Measurements from ENCODE around the gene CCDC174.

The CCDC174 gene

DNA sequence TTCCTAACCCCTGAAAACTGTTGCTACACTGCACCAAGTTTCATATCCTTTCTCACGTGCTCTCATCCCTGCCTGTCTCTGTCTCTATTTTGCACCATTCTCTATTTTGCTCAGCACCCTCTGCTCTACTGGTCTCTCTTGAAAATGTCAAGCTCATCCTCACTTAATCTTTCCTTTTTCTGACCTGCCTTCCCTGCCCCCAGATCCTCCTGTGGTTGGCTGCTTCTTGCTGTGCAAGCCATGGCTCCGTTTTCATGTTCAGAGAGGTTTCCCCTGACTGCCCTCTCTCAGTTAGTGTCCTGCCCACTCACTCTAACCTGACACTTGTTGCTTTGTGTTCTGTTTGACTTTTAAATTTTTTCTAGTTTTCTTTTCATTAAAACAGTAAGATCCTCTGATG is 6.0 kb downstream of the CCDC174 start:
- DNase-seq, result no peak

DNA sequence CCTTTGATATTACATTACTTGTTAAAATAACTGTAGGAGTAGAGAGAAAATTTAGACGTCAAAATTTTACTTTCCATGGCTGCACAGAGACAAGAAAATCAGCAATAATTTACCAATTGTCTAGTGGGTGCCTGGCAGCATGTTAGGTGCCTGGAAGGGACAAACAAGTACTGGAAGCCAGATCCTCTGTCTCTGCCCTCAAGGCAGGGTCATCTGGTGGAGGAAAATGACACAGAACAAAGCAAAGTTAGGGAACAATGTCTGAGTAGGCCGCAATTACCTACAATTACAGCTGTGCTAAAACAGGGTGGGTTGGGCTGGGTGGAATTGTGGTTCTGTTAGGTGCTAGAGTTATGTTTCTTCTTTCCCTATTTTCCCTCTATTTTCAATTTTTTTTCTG is 7.4 kb downstream of the CCDC174 start:
- DNase-seq, result no peak

DNA sequence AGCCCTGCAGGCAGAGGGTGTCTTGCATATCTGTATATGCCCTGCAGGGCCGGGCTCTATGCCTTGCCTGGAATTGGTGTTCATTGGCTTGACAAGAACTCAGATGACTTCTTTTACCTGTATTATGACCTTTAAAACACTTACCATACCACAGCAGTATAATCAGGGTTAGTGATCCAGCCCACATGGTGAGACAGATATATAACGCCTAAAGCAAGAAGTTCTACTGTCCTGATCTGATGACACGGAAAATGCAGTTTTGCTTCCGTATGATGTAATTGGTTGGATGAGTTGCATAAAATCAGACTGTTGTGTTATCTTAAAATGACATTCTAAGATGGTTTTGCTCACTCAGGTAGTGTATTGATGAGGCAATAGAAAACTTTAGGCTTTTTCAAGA is 9.4 kb downstream of the CCDC174 start:
- DNase-seq, result no peak

DNA sequence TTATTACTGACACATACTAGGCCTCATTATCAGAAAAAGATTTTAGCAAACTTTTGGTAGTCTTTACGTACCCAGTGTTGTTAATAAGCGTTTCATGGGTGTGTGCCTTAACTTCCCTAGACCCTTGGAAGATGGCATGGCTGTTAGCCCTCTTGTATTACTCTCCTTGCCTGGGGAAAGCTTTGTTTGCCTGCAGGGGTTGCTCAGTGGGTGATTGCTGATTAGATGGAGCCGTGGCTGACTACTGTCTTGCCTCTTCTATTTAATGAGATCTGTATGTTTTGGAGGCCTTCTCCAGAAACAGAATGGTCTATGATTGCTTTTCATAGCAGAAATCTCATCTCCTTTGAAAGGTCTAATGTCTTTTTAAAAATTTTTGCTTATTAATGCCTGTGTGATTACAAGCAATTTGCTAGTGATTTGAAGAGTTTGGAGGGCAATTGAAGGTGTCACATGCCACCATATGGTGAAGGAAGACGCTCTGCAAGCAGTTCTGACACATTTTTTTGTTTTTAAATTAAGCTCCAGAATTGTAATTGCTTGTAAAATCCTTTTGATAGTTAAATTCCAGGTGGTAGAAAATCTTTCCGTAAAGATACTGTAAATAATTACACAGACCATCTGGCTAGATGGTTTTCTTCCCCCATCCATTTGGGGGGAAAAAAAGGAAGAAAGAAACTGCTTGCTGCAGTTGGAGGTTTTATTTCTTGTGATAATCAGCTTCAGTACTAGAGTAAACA is 12.0 kb downstream of the CCDC174 start:
- no peak for DNase-seq

DNA sequence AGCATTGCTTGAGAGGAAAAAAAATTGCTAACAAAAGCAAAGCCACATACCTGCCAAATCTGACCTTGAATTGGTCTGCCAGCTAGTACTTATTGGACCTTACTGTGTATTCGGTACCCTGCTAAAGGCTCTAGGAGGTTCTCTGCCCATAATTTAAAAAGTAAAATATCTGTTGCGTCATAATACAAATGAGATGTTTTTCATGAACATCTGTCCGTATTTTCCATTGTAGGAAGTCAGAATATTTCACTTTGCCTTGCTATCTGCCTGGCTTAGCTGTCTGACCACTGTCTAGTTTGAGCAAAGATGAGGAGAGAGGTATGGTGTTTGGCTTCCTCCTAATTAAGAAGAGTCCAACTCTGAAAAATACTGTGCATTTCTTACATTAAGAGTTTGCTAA is 12.6 kb downstream of the CCDC174 start:
- DNase-seq, result no peak

DNA sequence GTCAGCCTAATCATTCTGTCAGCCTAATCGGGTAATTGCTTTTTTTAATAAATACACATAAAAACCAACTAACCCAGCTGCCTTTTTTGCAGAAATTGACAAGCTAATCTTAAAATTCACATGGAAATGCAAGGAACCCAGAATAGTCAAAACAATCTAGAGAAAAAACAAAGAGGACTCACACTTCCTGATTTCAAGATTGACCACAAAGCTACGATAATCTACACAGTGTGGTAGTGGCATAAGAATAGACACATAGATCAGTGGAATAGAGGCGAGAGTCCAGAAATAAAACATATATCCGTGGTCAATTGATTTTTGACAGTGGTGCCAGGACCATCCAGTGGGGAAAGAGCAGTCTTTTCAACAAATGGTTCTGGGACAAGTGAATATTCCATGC is 21.0 kb downstream of the CCDC174 start:
- DNase-seq, result no peak

DNA sequence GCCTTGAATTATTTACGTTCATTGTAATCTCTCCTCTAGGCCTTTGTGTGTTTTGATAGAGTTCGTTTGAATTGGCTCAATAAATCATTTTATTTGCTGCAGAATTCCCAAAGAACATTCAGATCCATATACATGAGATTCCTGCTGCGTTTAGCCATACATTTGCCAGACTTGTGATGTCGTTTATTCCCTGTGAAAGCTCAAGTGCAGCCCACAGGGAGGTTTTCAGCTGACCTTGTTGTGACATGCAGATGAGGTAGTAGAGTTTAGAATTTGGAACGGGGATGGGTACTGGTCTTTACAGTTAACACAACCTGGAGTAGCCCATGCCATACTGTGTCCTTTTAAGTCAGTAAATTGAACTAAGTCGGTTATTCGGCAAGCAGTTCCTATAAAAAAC is 23.3 kb downstream of the CCDC174 start, which contains the start of gene C3orf20:
Gene C3orf20 (plus strand): TSS at position 301 of the 400 bp plus-strand sequence. CDS start 7,573 bp downstream, outside the sequence.
- DNase-seq, result no peak

DNA sequence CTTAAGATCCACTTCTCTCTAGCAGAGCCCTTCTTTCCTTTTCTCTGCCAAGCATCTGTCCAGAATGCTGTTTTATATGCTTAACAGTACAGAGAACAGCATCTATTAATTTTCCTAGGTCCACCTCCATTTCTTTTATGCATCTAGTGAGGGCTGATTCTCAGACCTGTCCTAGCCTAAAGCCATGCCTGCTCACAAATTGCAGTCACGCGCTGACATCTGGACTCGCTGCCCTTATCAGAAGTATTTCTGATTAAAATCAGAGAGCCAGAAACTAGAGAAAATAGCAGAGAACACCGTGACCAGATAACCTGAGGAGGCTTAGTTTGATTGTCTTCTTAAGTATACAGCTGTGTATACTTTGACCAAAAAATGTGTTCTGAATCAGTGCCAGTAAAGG is 25.3 kb downstream of the CCDC174 start:
- DNase-seq, result no peak

DNA sequence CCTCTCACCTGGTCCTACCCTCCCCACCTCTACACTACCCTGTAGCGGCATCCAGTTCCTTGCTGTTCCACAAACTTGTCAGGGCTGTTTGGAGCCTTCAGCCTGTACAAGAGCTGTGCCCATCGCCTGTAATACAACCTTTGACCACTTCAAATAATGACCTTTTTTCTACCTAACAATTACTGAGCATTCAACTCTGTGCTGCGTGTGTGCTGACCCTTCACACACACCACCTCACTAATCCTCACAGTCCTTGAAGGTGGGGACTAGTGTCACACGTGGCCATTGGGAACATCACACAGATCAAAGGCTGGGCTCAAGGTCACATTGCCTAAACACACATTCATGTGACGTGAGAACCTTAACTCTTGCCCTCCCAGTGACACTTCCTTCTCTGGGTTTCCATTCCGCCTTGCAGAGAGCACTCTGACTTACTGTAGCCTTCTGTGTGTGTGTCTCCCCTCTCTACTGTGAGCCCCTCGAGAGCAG is 26.5 kb downstream of the CCDC174 start:
- no peak for DNase-seq

DNA sequence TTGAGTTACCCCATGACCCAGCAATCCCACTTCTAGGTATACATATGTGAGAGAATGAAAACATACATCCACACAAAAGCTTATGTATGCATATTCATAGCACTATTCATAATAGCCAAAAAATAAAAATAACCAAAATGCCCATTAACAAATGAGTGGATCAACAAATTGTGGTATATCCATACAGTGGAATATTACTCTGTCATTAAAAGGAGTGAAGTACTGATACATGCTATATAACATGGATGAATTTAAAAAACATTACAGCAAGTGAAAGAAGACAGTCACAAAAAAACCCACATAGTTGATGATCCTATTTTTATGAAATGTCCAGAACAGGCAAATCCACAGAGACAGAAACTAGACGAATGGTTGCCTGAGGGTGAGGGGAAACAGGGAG is 28.6 kb downstream of the CCDC174 start:
- DNase-seq, result no peak

DNA sequence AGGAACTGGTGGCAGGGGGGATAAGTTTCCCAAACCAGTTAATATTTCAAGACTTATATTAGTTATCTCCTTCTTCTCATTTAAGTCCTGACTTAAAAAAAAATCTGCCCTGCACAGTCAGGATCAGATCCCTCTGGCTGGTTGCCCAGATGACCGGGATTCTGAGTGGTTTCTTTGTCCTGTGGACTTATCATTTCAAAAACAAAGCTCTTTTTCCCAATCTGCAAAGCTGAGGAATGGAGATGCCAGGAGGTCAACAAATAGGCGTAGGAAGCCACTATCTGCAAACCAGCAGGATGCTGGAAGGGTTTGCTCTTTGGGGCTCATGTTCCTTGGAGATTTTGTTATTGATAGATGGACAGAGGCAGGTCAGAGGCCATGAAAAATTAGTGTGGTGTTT is 29.2 kb downstream of the CCDC174 start:
- DNase-seq, result no peak

DNA sequence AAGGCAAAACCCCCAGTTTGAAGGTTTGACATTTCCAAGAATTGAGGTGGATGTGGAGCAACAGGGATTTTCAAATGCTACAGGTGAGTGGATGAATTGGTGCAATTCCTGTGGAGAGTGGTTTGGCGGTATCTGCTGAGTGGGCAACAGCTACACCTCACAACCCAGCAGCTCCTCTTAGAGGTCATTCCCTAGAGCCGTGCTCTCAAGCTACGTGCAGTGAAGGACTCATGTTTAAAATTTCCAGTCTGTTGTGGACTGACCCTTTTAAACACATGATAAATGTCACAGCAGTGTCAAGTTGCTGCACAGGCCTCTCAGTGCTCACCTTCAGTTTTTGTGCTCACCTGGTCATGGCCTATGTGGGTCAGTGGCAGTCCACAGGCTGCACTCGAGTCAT is 32.9 kb downstream of the CCDC174 start:
- no peak for DNase-seq

DNA sequence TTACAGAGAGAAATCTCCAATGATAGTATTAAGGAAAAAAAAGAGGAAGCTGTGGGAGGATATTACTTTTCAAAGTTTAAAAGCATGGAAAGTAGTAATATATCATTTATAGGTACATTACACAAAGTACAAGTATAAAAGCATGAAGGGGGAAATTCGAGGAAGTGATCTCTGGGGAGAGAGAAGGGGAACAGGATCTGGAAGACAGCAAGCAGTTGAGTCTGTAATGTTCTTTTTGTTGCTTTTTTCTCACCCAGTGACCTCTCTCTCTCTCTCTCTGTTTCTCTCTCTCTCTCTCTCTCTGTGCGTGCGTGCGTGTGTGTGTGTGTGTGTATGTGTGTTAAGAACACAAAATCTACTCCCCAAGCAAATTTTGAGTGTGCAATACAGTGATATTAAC is 33.6 kb downstream of the CCDC174 start:
- DNase-seq, result no peak

DNA sequence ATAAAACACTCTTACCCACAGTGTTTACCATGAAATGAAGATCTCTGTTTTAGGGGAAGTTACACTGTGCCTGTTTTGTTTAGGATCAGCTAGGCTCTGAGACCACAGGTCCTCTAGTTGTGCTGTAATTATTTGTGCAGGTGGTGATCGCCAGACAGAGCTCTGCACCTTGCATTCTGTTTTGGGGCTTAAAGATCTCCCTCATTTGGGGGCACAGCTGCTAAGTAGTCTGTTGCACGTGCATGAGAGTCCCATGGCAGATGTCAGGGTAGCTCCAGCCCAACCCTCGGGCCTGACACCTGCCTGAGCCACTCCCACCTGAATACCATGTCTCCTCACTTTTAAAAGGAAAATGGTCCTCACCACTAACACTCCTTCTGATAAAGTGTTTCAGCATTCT is 35.8 kb downstream of the CCDC174 start:
- DNase-seq, result no peak

DNA sequence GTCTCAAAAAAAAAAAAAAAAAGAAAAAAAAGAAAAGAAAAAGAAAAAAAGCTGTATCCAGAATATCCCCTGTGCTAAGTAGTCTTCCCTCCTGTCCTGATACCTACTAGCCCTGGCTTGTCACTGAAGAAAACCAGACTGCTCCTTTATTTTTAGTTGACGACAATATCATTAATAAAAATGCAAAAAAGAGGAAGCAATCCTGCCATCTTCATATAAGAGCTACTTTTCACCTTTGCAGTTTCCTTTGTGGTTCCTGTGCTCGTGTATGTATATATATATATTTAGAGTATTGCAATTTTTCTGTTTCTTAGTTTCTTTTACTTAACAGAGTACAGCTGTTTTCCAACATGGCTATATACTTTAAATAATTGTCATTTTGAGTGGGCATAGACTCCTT is 37.0 kb downstream of the CCDC174 start:
- DNase-seq, result no peak

DNA sequence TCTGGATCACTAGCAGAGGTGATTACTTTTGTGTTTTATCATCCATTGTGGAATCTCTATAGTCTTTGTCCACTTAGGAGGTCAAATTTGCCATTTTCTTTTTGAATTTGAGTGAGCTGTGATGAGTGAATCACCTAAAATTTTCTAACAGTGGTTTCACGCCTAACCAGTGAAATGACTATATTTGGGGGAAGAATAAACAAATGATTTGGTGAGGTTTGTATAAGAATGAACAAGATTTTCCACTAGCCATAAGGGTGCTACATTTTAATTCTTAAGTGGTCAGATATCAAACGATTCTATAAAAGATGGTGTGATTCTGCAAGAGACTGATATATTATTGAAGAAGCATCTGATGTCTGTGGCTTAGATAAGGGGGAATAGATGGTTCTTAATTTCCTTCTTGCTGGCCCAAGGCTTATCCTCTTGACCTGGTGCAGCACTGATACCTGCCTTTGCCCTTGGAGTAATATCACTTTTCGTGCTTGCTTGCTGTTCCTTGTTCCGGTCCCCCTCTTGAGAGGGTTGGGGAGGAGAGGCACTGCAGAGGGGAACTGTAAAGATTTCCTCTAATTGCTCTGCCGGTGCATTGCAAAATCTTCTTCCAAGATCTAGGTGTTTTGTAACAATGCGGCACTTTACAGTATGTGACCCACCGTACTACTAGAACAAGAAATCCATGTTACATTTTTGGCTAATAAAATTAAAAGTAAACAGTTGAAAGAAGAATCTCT is 37.9 kb downstream of the CCDC174 start:
- no peak for DNase-seq

DNA sequence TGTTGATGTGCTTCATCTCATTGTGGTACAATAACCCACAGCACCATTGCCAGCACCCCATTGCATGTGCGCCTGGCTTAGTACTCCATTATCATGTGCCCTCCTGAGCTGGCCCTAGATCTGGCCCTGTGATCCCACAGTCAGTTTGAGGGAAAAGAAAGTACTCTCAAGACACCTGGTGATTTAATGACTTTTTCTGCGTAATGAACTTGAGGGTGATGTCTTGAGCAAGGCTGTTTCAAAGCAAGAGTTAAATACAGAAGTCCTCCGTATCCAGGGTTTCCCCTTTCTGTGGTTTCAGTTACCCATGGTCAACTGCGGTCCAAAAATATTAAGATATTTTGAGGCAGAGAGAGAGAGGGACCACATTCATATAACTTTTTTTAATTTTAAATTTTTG is 39.7 kb downstream of the CCDC174 start:
- DNase-seq, result no peak

DNA sequence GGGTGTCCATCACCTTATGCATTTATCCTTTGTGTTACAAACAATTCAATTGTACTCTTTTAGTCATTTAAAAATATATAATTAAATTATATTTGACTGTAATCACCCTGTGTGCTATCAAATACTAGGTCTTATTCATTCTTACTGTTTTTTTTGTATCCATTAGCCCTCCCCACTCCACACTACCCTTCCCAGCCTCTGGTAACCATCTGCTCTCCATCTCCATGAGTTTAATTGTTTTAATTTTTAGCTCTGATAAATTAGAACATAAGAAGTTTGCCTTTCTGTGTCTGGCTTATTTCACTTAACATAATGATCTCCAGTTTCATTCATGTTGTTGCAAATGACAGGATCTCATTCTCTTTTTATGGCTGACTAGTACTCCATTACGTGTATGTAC is 40.2 kb downstream of the CCDC174 start:
- no peak for DNase-seq

DNA sequence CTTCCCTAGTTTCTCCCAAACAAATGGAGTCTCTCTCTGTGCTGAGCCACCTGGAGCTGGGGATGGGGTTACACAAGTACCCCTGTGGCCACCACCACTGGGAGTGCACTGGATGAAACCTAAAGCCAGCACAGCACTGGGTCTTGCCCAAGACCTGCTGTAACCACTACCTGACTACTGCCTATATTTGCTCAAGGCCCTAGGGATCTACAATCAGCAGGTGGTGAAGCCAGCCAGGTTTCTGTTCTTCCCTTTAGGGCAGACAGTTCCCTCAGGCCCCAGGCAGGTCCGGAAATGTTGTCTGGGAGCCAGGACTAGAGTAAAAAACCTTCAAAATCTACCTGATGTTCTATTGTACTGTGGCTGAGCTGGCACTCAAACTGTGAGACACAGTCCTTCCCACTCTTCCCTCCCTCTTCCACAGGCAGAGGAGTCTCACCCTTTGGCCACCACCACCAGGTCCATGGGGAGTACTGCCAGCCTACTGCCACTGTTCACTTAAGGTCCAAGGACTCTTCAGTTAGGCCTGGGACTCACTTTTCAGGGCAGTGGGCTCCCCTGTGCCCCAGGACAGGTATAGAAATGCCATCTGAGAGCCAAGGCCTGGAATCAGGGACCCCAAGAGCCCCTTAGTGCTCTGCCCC is 47.2 kb downstream of the CCDC174 start:
- DNase-seq, result no peak

DNA sequence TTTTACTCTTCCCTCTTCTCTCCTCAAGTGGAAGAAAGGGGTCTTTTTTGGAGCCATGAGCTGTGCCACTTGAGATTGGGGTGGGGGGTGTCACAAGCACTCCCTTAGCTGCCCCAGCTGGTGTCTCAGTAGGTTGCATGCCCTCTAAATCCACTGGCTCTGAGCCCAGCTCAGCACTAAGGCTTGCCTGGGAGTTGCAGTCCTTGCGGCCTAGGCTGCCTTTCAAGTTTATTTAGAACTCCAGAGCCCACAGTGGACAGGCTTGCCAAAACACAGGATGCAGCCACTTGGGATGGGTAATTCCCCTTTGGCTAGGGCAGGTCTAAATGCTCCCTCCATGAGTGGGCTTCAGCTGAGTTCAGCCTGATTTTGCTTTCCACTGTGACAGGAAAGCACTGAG is 48.1 kb downstream of the CCDC174 start:
- no peak for DNase-seq

DNA sequence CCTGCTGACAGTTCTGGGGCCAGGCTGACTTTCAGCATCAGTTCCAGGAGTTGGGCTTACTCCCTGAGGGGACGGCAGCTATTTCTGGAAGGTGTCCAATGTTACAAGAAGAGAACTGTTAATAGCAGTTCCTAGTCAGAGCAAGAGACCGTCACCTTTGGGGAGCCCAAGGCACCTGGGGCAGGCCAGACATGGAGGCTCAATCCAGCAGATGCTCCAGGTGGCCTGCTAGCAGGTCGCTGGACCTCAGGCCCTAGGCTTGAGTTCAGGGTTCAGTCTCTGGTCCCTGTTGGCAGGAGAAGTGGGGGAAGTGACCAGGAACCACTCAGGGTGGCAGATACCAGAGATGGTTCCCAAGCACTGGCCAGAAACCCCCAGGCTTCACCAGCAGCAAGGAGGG is 49.3 kb downstream of the CCDC174 start:
- DNase-seq, result no peak

DNA sequence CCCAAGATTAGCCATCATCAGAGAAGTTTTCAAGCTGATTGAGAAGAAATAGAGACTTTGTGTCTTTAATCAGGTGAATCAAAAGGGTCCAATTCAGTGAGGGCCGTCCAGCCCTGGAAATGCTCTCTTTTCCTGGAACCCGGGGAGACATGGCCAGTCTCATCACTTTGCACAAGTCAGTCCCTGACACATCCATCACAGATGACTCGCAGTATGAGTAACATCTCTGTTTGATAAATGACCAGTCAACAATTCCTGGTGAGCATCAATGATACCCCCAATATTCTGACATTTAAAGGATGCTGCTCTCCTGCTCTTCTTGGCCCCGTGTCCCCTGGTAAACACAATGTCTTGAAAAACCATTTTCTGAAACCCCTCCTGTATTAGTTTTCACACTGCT is 50.1 kb downstream of the CCDC174 start:
- DNase-seq, result no peak

DNA sequence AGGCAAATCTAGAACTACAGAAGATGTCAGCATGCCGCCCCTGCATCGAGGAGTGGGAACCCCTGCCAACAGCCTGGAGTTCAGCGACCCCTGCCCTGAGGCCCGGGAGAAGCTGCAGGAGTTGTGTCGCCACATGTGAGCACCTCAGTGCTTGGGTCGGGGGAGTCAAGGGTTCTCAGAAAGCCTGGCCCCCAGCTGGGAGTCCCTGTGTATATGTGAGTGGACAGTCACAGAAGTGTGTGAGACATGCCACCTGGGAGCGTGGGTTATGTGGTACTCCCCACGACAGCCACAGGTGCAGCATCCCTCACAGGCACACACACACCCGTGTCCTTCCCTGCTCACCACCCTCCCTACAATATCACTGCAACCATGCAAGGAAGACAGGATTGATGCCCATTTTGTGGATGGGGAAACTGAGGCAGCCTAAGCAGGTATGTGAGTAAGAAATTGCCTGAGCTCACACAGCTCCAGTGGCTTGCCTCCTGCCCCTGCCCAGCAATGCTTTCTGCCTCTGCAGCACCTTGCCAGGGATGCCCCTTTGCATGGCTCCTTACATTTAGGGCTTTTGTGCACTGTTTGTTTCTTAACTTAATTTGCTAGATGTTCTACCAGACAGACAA is 51.7 kb downstream of the CCDC174 start:
- DNase-seq, result no peak

DNA sequence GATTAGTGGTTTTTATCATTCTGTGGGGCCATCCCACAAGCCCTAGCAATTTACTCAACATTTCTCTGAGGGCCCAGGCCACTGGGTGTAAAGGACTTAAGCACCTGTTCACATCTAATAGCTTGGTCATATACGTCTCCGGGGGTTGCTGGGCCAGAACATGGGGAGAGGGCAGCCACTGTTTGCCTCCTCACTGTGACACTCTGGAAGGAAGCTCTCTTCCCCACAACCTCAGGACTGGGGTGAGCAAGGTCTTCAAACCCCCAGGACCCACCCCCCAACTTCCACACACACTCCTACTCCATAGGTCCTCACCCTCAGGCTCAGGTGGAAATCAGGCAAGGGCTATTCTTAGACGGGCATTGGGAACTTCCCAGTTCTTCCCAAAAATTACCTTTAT is 52.2 kb downstream of the CCDC174 start:
- no peak for DNase-seq
